HEK293 (cell line): ENCODE data around the gene KNG1.

Source experiments
- CTCF ChIA-PET: fragments of 350-600 bp; formaldehyde crosslinking; extraction: SDS; loops from one replicate; lab custom pipeline; 2021; ENCODE audit warnings: antibody characterized with exemption; lab: Yijun Ruan, JAX
- POLR2A ChIA-PET: fragments of 300-600 bp; formaldehyde crosslinking; extraction: SDS; loops from one replicate; lab custom pipeline; 2020; ENCODE audit warnings: antibody characterized with exemption, inconsistent platforms; lab: Yijun Ruan, JAX
- H3K27ac ChIP-seq: fragments of 200-500 bp; sonication (Bioruptor generic); 2 replicates; pipeline ENCODE4 v1.5.1; 2014; ENCODE audit warnings: low read depth, low read length, control low read depth, inconsistent platforms; ENCODE audit errors: extremely low read depth
- H3K36me3 ChIP-seq, 2 experiments: fragments of 200-500 bp in 1 of 2; sonication (Bioruptor generic) in 1 of 2; 1 replicate in 1 of 2; 2 replicates in 1 of 2; pipeline ENCODE4 v1.5.1; 2014 to 2017; ENCODE audit warnings: inconsistent platforms in 2 of 2, low read length in 2 of 2; ENCODE audit not compliant: control insufficient read depth in 2 of 2, insufficient read depth in 1 of 2
- H3K4me1 ChIP-seq: fragments of 200-500 bp; sonication (Bioruptor generic); 2 replicates; pipeline ENCODE4 v1.5.1; 2014; ENCODE audit warnings: mild to moderate bottlenecking, low read length, inconsistent platforms; ENCODE audit not compliant: control insufficient read depth, insufficient read depth
- H3K4me3 ChIP-seq: 2 replicates; pipeline ENCODE4 v1.5.1; 2011; ENCODE audit warnings: low read depth, mild to moderate bottlenecking, control low read depth, low read length, moderate library complexity
- H3K9me3 ChIP-seq: fragments of 200-500 bp; sonication (Bioruptor generic); 2 replicates; pipeline ENCODE4 v1.5.1; 2014; ENCODE audit warnings: low read depth, low read length, inconsistent platforms; ENCODE audit not compliant: control insufficient read depth, insufficient read depth
- BCL11B ChIP-seq: fragments of 450-650 bp; formaldehyde crosslinking; IDR thresholded peaks from 2 replicates; pipeline ENCODE4 v1.5.1; 2016; ENCODE audit warnings: low read depth, missing biosample characterization, missing genetic modification characterization
- GLI4 ChIP-seq: fragments of 450-650 bp; formaldehyde crosslinking; IDR thresholded peaks from 2 replicates; pipeline ENCODE4 v1.5.1; 2016; ENCODE audit warnings: missing biosample characterization, missing genetic modification characterization
- KLF17 ChIP-seq: fragments of 450-650 bp; formaldehyde crosslinking; IDR thresholded peaks from 2 replicates; pipeline ENCODE4 v1.5.1; 2016; ENCODE audit warnings: missing biosample characterization, missing genetic modification characterization
- PRDM1 ChIP-seq: fragments of 450-650 bp; formaldehyde crosslinking; IDR thresholded peaks from 2 replicates; pipeline ENCODE4; 2016; ENCODE audit warnings: missing biosample characterization, missing genetic modification characterization
- PRDM10 ChIP-seq: fragments of 450-650 bp; formaldehyde crosslinking; IDR thresholded peaks from 2 replicates; pipeline ENCODE4 v1.5.1; 2016; ENCODE audit warnings: missing biosample characterization, missing genetic modification characterization
- RBAK ChIP-seq: fragments of 450-650 bp; formaldehyde crosslinking; IDR thresholded peaks from 2 replicates; pipeline ENCODE4 v1.5.1; 2016; ENCODE audit warnings: missing biosample characterization, missing genetic modification characterization
- ZBTB20 ChIP-seq: fragments of 450-650 bp; formaldehyde crosslinking; IDR thresholded peaks from 2 replicates; pipeline ENCODE4 v1.5.1; 2016; ENCODE audit warnings: missing biosample characterization, missing genetic modification characterization
- ZBTB44 ChIP-seq: fragments of 450-650 bp; IDR thresholded peaks from 2 replicates; pipeline ENCODE4 v1.5.1; 2018; ENCODE audit warnings: missing biosample characterization, mild to moderate bottlenecking, missing genetic modification characterization
- ZFHX2 ChIP-seq: fragments of 450-650 bp; formaldehyde crosslinking; conservative IDR thresholded peaks from 2 replicates; pipeline ENCODE4 v1.5.1; 2016; ENCODE audit warnings: missing biosample characterization, missing genetic modification characterization
- ZFP69B ChIP-seq: fragments of 450-650 bp; formaldehyde crosslinking; IDR thresholded peaks from 2 replicates; pipeline ENCODE4 v1.5.1; 2016; ENCODE audit warnings: missing biosample characterization, missing genetic modification characterization
- ZNF114 ChIP-seq: fragments of 450-650 bp; formaldehyde crosslinking; IDR thresholded peaks from 2 replicates; pipeline ENCODE4 v1.5.0; 2017; ENCODE audit warnings: missing biosample characterization, missing genetic modification characterization
- ZNF121 ChIP-seq: fragments of 450-650 bp; formaldehyde crosslinking; IDR thresholded peaks from 2 replicates; pipeline ENCODE4 v1.5.1; 2016; ENCODE audit warnings: missing biosample characterization, missing genetic modification characterization
- ZNF202 ChIP-seq: fragments of 450-650 bp; formaldehyde crosslinking; IDR thresholded peaks from 2 replicates; pipeline ENCODE4 v1.5.1; 2016; ENCODE audit warnings: missing biosample characterization, missing genetic modification characterization, borderline replicate concordance
- ZNF221 ChIP-seq: fragments of 450-650 bp; formaldehyde crosslinking; IDR thresholded peaks from 2 replicates; pipeline ENCODE4 v1.5.1; 2017; ENCODE audit warnings: missing biosample characterization, missing genetic modification characterization, borderline replicate concordance
- ZNF350 ChIP-seq: fragments of 450-650 bp; formaldehyde crosslinking; IDR thresholded peaks from 2 replicates; pipeline ENCODE4 v1.5.0; 2017; ENCODE audit warnings: missing biosample characterization, mild to moderate bottlenecking, missing genetic modification characterization
- ZNF37A ChIP-seq: fragments of 450-650 bp; IDR thresholded peaks from 2 replicates; pipeline ENCODE4 v1.5.1; 2018; ENCODE audit warnings: missing biosample characterization, missing genetic modification characterization
- ZNF404 ChIP-seq: fragments of 450-650 bp; formaldehyde crosslinking; IDR thresholded peaks from 2 replicates; pipeline ENCODE4 v1.5.1; 2017; ENCODE audit warnings: missing biosample characterization, missing genetic modification characterization
- ZNF433 ChIP-seq: fragments of 450-650 bp; formaldehyde crosslinking; IDR thresholded peaks from 2 replicates; pipeline ENCODE4 v1.5.1; 2016; ENCODE audit warnings: missing biosample characterization, missing genetic modification characterization, low read depth
- ZNF48 ChIP-seq: fragments of 450-650 bp; formaldehyde crosslinking; IDR thresholded peaks from 2 replicates; pipeline ENCODE4 v1.5.1; 2016; ENCODE audit warnings: missing biosample characterization, missing genetic modification characterization
- ZNF501 ChIP-seq: fragments of 450-650 bp; formaldehyde crosslinking; IDR thresholded peaks from 2 replicates; pipeline ENCODE4 v1.5.1; 2016; ENCODE audit warnings: missing biosample characterization, missing genetic modification characterization
- ZNF600 ChIP-seq: fragments of 450-650 bp; formaldehyde crosslinking; IDR thresholded peaks from 2 replicates; pipeline ENCODE4 v1.5.1; 2016; ENCODE audit warnings: missing biosample characterization, missing genetic modification characterization
- ZNF629 ChIP-seq: fragments of 450-650 bp; formaldehyde crosslinking; IDR thresholded peaks from 2 replicates; pipeline ENCODE4 v1.5.1; 2017; ENCODE audit warnings: missing biosample characterization, missing genetic modification characterization
- ZNF776 ChIP-seq: fragments of 450-650 bp; formaldehyde crosslinking; IDR thresholded peaks from 2 replicates; pipeline ENCODE4 v1.5.0; 2017; ENCODE audit warnings: missing biosample characterization, missing genetic modification characterization, borderline replicate concordance

Gene KNG1

DNA sequence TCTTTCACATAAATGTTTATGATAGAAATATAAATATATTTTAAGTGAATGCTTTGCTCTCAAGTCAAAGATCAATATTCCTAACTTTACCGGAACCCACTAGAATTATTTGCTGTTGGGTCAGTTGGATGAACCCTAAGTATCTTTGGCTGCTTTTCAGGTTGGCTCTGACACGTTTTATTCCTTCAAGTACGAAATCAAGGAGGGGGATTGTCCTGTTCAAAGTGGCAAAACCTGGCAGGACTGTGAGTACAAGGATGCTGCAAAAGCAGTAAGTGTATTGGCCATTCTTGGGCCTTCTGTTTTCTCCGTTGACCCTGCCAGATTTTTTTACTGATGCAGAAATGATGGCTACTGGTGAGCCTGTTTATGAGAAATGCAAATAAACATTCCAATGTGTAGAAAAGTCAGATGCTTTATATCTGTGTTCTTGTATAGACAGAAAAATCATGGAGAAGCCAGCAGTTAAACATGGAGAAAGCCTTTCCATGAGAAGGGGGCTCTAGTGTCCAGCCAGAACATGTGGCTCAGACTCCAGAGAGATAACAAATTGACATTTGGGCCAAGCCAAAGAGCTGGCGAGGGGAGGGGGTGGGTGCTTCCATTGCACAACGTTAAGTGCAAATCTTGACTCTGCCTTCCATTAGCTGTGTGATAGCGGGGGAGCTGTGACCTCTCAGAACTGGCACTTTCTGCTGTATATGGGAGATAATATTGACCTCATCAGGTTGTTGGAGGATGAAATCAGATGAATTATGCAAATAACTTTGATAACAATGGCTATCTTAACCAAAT lies 3.0 kb downstream of the KNG1 start:
- Histone ChIP-seq H3K36me3 (no peaks in the 10 kb centered on the region), H3K4me1 (no peaks in the 10 kb centered on the region), H3K9me3 (no peaks in the 10 kb centered on the region), H3K4me3 (no peak overlapping the region), H3K27ac (no peak overlapping the region)
- ChIA-PET CTCF (no interaction called here), POLR2A (interaction anchor here (0.6 kb wide), 1 partner anchor 21 kb away, joined by 4 read pairs; no protein-coding TSS in a partner anchor)
- TF ChIP-seq ZBTB20 (tag by site-specific recombination), result no peak
- no peak for TF ChIP-seq ZBTB44 (tag by site-specific recombination)
- no peak for TF ChIP-seq ZFHX2 (tag by site-specific recombination)
- TF ChIP-seq BCL11B (tag by site-specific recombination), result no peak
- TF ChIP-seq ZNF221, result no peak
- TF ChIP-seq ZNF404 (tag by site-specific recombination), result no peak
- no peak for TF ChIP-seq ZNF600 (tag by site-specific recombination)
- peak; percentile 44 for TF ChIP-seq PRDM10 (tag by site-specific recombination)

DNA sequence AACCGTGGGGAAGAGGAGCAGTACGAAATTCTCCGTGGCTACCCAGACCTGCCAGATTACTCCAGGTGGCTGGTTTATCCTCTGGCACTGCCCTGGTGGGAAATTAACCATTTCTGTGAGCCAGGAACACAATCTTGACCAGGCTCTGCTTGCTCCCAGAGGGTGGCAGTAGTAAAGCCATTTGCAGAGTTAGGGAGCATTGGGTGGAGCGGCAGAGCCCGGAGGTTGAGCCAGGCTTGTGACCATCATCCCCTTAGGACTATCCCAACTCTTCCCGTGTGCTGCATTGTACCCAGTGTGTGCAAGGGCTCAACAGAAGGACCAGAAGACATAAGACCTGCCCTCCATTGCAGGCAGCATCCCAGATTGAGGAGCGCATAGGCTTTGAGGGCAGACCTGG lies 5.3 kb downstream of the KNG1 start:
- Histone ChIP-seq H3K27ac (no peak overlapping the region), H3K9me3 (no peaks in the 10 kb centered on the region), H3K36me3 (no peaks in the 10 kb centered on the region), H3K4me3 (no peak overlapping the region), H3K4me1 (no peaks in the 10 kb centered on the region)
- TF ChIP-seq ZNF629 (tag by site-specific recombination) (no peak), ZNF433 (no peak), ZFP69B (no peak), ZNF501 (tag by site-specific recombination) (no peak), RBAK (tag by site-specific recombination) (no peak), ZNF37A (tag by site-specific recombination) (no peak)
- ChIA-PET POLR2A (no interaction called here), CTCF (interaction anchor here (0.9 kb wide), 1 partner anchor 489 kb away, joined by 4 read pairs; no protein-coding TSS in a partner anchor)

- ChIA-PET CTCF (no interaction called here), POLR2A (no interaction called here)
- H3K4me3 ChIP-seq, result no peak overlapping the region
- H3K9me3 ChIP-seq, result no peaks in the 10 kb centered on the region
- TF ChIP-seq ZNF350 (tag by site-specific recombination), result no peak
- TF ChIP-seq ZNF114 (tag by site-specific recombination), result no peak
- no peak for TF ChIP-seq ZNF776
- no peak for TF ChIP-seq ZNF121
- TF ChIP-seq GLI4 (tag by site-specific recombination), result no peak
- TF ChIP-seq PRDM1, result no peak
- TF ChIP-seq KLF17 (tag by site-specific recombination), result no peak
- no peak for TF ChIP-seq ZNF48 (tag by site-specific recombination)
- TF ChIP-seq ZNF433, result no peak
- TF ChIP-seq ZNF202, result no peak
- no peaks in the 10 kb centered on the region for H3K36me3 ChIP-seq
- H3K4me1 ChIP-seq, result no peaks in the 10 kb centered on the region
- no peak overlapping the region for H3K27ac ChIP-seq
These were observed 7.8 kb downstream of the KNG1 start for GRCh38 chr3:186724911-186725310.
